ENCODE data around the gene CCDC197.

The CCDC197 gene

GRCh38 chr14:93997082-93997481, at the start of gene CCDC197:
TSS of gene CCDC197 (plus strand) at chr14:93997301. CDS start at chr14:93998132, 831 bp downstream.
- DNase-seq (ENCODE audit: low read depth in 2 of 2, low spot score in 1 of 2): no peak

- DNase-seq (ENCODE audit: low read depth in 2 of 2, low spot score in 1 of 2): no peak
Observed at GRCh38 chr14:93949511-93950075, 47.5 kb upstream of the CCDC197 start.

- no peak for DNase-seq (ENCODE audit: low read depth in 2 of 2, low spot score in 1 of 2)
Observed at GRCh38 chr14:93950948-93951634, 46.0 kb upstream of the CCDC197 start.

- no peak for DNase-seq (ENCODE audit: low read depth in 2 of 2, low spot score in 1 of 2)
Observed at GRCh38 chr14:93951635-93952540, 45.2 kb upstream of the CCDC197 start.

- DNase-seq (ENCODE audit: low read depth in 2 of 2, low spot score in 1 of 2): no peak
Observed at GRCh38 chr14:93952829-93953228, 44.3 kb upstream of the CCDC197 start.

GRCh38 chr14:93953263-93953662, 43.8 kb upstream of the CCDC197 start:
- no peak for DNase-seq (ENCODE audit: low read depth in 2 of 2, low spot score in 1 of 2)

- DNase-seq (ENCODE audit: low read depth in 2 of 2, low spot score in 1 of 2): no peak
Observed at GRCh38 chr14:93953739-93954515, 43.2 kb upstream of the CCDC197 start.

- DNase-seq (ENCODE audit: low read depth in 2 of 2, low spot score in 1 of 2): no peak
Observed at GRCh38 chr14:93954516-93954830, 42.6 kb upstream of the CCDC197 start.

GRCh38 chr14:93954900-93955849, 41.9 kb upstream of the CCDC197 start:
- peak in 1 of 2 donors; percentile 20 for DNase-seq (ENCODE audit: low read depth in 2 of 2, low spot score in 1 of 2)

- DNase-seq (ENCODE audit: low read depth in 2 of 2, low spot score in 1 of 2): no peak
Observed at GRCh38 chr14:93955850-93956481, 41.1 kb upstream of the CCDC197 start.

- no peak for DNase-seq (ENCODE audit: low read depth in 2 of 2, low spot score in 1 of 2)
Observed at GRCh38 chr14:93956514-93957332, 40.4 kb upstream of the CCDC197 start.

GRCh38 chr14:93957333-93957710, 39.8 kb upstream of the CCDC197 start:
- no peak for DNase-seq (ENCODE audit: low read depth in 2 of 2, low spot score in 1 of 2)

GRCh38 chr14:93957751-93958566, 39.1 kb upstream of the CCDC197 start:
- DNase-seq (ENCODE audit: low read depth in 2 of 2, low spot score in 1 of 2): no peak

- DNase-seq (ENCODE audit: low read depth in 2 of 2, low spot score in 1 of 2): no peak
Observed at GRCh38 chr14:93958567-93959238, 38.4 kb upstream of the CCDC197 start.

GRCh38 chr14:93959239-93960107, 37.6 kb upstream of the CCDC197 start:
- DNase-seq (ENCODE audit: low read depth in 2 of 2, low spot score in 1 of 2): peak; percentile 74 to 80

GRCh38 chr14:93960108-93960475, 37.0 kb upstream of the CCDC197 start:
- DNase-seq (ENCODE audit: low read depth in 2 of 2, low spot score in 1 of 2): no peak
